HK-2 (cell line): ENCODE measurements around the gene CSNK1D.
"Not testable (repeated sequence)": the region's sequence is repeated elsewhere in the genome, so short reads cannot be mapped to it uniquely, and the experiment has no call there.

ENCODE experiments used
- DNase-seq: peaks from one replicate; pipeline ENCODE4 v3.0.0-alpha.2; 2018; ENCODE audit not compliant: unreplicated experiment

Gene CSNK1D

DNA sequence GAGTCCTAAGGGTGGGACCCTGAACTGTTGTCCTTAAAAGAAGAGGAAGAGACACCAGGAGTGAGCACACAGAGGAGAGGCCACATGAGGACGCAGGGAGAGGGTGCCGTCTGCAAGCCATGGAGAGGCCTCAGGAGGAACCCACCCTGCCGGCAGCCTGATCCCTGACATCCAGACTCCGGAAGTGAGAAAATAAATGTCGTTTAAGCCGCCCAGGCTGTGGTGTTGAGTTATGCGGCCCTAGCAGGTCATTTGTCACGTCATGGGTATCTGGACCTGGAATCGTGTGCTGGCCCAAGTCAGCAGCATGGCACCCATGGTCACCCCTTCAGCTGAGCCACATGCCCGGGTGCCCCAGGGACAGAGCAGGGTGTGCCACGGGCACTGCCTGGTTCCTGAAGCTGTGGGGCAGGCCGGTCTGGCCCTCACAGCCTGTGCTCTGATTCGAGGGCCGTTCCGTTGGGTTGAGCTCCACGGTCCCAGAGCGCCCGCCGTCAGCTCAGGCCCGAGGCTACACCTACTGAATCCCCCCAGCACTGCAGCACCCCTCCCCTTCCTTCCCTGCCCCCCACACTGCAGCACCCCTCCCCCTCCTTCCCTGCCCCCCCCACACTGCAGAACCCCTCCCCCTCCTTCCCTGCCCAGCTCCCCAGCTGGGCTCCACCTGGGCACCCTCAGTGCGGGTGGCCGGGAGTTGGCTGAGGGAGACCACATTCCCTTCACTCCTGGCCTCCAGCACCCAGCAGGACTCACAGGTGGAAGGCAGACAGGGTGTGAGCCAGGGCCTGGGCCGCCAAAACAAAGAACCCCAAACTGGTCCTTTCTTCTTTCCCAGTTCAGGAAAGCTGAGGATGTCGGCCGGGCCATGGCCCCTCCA lies 58.2 kb downstream of the CSNK1D start:
- DNase-seq, result peak; percentile 28

DNA sequence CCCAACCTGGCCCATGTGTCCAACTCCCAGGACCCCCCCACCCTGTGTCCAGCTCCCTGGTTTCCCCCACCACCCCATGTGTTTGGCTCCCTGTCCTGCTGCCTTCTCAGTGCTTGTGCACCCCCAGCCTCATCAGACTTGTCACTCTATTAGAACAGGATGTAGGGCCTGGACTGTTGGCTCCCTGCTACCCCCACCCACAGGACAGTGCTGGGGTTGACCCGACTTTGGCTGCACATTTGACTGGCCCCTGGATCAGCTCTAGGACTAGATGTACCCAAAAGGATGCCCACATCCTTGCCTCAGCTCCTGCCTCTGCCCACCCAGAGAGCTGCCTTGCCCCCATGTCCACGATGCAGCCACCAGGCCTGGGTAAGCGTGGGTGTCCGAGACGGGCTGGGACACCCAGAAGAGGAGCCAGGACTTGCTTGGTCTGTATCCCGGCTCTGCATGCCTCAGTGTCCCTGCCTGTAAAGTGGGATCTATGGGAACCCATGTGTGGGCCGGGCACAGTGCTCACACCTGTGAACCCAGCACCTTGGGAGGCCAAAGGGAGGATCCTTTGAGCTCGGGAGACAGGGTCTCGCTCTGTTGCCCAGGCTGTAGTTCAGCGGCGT lies 59.4 kb downstream of the CSNK1D start:
- peak; percentile 17 for DNase-seq

DNA sequence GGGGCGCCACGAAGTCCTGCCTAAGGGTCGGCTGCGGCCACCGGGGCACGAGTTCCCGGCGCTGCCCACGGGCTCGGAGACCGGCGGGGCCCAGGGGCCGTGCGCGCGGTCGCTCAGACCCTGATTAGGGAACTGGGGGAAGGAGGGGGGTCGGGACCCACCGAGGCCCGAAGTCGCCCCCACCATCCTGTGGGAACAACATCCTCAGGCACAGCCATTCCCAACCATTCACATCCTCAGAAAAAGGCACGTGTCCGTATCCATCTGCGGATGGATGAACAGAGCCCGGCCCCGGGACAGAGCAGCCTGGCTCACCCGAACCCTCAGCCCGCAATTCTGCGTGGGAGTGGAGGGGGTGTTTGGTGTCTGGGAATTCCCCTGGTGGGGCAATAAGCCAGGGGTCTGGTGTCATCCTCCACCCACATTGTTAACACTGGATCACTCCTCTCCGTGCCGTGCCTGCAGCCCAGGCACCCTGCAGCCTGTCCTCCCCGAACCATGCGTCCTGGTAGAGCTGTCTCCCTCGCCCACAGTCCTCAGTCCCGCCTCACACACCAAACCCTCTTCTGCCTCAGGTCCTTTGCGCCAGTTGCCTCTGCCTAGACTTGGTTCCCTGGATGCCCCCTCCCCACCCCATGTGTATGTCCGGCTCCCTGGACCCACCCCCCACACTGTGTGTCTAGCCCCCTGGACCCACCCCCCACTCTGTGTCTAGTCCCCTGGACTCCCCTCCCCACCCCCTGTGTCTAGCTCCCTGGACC lies 60.1 kb downstream of the CSNK1D start:
- DNase-seq, result peak; percentile 80

DNA sequence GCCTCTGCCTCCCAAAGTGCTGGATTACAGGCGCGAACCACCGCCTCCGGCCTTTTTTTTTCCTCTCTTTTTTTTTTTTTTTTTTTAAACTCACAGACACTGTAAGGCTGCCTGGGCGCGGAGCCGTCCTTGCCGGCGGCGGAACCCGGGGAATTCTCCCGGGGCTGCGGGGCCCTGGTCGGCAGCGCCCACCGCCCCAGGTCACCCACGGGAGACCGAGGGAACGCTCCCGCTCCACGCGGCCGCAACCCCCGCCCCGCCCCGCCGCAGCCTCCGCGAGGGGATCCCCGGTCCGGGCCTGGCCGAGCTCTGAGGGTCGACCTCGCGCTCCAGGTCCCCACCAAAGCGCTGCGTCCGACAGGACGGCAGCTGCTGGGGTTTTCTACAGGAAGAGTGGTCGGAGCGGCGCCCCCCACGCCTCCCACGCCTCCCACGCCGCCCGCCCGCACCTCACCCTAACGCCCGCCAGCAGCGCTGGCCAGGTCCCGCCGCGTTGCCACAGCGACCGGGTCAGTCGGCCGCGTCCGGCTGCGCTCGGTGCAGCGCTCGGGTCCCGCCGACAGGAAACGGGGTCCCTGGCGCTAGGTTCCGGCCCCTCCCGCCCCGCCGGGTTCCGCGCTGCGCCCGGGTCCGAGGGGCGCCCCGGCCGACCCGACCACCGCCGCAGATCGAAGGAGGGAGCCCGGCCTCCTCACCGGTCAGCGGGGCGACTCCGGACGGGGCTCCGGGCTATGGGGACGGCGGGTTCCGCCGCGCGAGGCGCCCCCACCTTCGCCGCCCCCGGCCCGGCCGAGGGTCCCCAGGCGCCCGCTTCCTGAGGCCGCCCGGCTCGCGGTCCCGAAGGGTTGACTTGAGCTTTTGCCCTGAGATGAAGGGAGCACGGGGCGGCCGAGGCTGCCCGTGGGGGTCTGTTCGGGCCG lies 60.9 kb downstream of the CSNK1D start, which contains the start of gene CCDC57:
Gene CCDC57, minus strand, starts transcription at position 512 of the 920 bp plus-strand sequence. CDS start 10,898 bp downstream, outside the sequence.
- peak; percentile 83 for DNase-seq

DNA sequence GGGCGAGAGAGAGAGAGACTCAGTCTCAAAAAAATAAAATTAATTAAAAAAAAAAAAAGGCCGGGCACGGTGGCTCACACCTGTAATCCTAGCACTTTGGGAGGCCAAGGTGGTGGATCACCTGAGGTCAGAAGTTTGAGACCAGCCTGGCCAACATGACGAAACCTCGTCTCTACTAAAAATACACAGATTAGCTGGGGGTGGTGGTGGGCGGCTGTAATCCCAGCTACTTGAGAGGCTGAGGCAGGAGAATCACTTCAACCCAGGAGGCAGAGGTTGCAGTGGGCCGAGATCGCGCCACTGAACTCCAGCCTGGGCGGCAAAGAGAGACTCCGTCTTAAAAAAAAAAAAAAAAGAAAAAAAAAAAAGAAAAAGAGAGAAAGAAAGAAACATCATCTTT lies 62.8 kb downstream of the CSNK1D start:
- not testable (repeated sequence) for DNase-seq

DNA sequence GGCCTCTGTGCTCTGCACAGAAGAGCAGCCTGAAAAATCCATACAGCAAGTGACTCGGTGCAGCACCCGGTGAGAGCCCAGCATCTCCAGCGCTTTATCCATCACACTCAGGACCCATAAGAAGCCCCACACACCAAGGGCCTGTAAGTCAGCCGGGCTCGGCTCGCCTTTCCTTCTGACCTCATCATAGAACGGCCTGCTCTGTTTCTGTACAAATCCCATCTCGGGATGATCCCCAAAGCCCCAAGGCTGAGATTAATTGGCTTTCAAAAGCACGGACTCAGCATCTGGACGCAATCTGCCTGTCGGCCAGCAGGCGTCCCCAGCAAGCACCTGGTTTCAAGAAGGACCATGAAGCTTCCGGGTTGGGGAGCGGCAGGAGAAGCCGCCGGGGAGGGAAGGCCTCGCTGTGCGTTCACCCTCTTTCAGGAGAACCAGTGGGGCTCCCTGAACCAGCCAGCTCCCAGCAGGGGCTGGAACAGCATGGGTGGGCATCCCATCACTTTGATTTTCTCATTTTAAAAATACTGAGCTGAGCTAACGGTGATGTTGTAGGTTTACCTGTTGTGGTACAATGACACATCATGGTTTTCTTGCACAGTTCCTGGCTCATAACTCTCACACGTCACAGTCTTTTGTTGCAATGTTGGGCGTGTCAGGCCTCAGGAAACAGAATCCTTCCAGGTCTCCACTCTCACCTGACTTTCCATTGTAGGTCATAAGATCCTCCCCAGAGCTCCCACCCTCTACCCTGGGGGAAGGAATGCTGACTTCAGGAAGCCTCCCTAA lies 67.6 kb downstream of the CSNK1D start:
- DNase-seq, result peak; percentile 81

DNA sequence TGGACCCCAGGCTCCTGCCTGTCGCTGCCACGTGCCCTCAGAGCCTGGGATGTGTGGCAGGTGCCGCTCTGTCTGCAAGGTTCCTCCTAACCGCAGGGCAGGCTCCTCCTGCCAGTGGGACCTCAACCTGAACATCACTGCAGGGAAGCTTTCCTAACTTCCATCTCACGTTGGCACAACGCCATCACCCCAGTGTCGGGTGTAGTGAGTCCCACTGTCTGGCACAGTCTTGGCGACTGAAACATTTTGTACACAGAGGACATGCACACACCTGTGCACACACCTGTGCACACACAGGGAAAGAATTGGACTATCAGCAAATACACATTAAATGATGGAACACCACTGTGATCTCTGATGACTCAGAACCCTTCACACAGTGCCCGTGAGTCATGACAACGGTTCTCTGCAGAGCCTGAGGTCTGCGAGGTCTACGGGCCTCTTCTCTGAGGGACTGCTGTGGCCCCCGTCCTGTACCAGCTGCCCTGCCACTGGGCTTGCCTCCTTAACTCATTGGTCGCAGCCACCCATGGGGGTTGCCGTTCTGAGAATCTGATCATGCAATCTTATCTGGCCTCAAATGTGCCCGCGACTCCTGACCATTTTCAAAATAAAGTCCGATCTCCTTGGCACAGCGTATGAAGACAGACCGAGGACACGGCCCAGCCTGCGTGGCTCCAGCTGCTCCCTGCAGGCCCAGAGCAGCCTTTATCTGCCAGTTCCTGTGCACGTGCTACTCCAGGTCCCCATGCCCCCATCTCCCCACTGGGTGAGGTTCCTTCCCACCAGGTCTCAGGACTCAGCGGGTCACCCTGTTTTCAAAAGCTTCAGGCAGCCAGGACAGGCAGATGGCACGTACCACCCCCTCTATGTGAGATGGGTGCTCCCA lies 68.4 kb downstream of the CSNK1D start:
- DNase-seq, result peak; percentile 66

DNA sequence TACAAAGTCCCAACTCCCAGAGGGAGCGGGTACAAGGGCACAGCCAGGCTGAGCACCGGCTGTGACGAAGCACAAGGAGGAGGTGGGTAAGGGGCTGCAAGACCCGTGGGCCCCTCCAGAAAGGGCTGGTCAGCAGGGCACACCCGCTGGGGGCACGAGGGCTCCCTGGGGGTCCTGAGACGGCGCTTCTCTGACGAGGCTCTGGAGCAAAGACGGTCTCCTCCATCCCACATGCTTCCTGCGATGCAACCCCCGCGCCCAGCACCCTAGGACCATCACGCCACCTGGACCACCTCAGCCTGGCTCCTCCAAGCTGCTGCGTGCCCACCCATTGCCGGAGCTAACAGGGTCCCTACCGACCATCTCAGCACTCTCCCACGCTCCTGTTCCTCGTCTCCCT lies 69.6 kb downstream of the CSNK1D start:
- no peak for DNase-seq

DNA sequence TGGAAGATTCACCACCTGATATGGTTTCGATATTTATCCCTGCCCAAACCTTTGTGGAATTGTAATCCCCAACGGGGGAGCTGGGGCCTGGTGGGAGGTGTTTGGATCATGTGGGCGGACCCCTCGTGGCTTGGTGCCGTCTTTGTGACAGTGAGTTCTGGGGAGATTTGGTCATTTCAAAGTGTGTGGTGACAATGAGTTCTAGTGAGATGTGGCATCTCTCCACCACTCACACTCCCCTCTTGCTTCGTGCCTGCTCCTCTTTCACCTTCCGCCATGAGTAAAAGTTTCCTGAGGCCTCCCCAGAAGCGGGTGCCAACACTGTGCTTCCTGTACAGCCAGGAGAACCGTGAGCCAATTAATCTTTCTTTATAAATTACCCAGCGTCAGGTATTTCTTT lies 70.5 kb downstream of the CSNK1D start:
- no peak for DNase-seq

DNA sequence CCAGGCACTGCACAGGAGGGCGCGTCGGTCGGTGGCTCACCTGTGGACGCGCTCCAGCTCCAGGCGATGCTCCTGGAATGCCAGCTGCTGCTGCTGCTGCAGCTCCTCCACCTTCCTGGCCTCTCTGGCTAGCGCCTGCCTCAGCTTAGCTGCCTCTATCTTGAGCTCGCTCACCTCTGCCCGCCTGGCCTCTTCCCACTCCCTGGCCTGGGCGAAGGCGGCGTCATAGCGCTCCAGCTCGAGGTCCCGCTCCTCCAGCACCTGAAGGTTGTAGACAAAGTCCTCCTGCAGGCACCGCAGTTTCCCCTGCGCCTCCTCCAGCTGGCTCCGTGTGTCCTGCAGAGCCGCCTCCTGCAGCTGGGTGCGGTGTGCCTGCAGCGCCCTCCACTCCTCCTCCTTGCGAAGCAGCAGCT lies 72.0 kb downstream of the CSNK1D start:
- no peak for DNase-seq

DNA sequence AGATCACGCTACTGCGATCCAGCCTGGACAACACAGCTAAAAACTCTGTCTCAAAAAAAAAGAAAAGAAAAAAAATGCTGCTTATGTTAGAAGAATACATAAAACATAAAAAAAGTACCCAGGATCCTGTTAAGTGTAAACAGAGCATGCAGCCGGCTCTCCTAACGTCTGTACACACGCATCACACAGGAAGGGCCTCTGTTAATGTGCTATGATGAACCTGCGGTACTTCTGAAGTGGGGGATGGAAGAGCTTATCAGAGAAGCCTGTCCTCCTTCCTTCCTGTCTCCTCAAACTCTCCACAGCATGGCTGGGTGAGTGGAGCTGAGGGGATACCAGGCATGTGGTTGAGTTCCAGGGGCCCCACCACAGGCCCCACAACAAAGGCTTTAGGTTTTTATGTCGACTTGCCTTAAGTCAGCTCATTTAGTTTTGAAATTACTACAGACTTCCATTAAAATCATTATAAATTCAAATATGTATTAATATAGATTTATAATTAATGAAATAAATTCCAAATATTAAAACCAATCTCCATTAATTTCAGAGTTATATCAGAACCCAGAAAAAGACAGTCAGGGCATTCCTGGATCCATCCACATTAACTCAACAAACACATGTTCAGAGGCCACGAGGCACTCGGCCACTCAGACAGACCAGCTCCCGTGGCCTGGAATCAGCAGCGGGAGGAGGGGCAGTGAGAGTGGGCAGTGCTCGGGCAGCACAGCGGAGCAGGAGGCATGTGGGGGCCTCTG lies 72.6 kb downstream of the CSNK1D start:
- no peak for DNase-seq

DNA sequence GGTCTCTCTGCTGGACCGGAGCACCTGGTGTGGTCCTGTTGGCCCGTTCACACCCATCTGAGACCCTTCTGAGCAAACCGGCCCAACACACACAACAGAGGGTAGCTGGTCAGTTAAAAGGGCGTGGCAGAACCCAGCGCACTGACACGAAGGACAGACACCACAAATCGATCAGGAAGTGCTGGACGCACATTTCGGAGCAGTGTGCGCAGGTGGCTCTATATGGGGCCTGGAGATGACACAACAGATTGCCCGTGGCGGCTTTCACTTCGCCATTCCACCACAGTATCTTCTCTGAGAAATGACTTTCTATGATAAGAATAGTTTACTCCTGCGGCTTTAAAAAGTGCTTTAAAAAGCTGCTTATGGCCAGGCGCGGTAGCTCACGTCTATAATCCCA lies 73.4 kb downstream of the CSNK1D start:
- DNase-seq, result no peak

DNA sequence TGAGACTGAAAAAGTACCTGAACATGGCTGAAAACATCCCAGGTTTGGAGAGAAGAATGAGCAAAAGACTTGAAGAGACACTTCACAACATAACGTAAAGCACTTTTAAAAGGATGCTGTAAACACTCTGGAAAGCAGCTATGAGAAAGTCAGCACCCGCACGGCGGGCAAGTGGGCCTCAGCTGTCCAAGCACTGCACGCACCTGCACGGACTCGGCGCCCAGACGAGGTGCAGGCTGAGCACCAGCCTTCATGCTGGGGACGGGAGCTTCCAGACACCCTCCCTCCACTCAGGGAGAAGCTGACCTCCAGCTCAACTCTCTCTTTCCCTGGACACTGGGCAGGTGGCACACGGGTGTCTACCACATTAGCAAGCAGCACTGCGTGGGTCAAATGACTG lies 74.0 kb downstream of the CSNK1D start:
- no peak for DNase-seq

DNA sequence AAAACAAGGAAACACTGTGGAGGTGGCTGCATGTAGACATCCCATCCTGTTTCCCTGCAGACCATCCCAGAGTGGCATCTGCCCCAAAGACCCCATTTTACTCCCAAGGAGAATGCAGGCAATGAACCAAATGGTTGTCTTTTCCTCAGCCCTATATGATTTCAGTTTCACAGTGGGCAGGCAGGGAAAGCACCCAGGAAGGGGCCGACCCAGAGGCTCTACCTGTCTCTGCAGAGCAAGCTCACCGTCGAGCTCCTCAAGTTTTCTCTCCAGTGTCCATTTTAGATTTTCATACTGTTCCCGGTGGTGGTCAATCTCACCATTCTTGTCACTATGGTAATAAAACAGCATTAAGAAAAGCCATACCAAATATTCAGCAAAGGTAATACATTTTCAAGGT lies 75.4 kb downstream of the CSNK1D start:
- no peak for DNase-seq

DNA sequence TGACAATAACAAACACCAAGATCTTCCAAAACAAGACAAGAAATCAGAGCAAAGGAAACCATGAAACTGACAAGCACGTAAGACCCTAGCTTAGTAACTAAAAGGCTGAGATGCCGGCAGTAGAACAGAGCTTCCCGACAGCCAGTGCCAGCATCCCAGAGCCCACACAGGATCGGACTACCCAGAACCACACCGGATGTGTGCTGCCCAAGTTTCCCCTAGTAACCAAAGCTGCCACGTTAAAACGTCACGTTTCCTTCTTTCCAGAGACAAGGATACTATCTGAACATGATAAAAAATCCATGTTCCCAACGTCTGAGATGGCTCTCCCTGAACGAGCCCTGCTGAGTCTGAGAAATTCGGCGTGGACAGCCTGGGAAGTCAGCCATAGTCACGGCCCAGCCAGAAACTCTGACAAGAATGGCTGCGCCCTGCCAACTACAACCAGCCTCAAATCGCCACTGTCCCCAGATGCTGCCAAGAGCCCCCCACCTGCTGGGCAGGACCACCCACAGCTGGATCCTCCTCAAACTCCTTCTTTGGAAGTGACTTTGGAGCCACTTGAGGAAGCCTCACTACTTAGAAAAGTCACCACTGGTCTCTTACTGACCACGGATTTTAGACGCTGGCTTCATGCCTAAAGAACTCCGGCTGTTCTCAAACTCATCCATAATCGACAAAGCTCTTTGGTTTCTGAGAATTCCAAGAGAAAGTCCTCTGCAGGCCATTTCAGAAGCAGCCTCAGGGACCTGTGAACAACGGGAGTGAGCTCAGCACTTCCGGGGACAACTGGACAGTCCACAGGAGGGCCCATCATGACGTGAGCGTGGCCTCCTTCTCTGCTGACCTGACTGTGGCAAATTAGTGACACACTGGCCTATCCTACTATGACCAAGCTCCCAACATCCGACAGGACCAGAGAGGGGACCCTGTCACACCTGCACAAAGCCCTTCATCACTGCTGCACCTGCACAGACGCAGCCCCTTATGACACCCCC lies 77.5 kb downstream of the CSNK1D start:
- no peak for DNase-seq

DNA sequence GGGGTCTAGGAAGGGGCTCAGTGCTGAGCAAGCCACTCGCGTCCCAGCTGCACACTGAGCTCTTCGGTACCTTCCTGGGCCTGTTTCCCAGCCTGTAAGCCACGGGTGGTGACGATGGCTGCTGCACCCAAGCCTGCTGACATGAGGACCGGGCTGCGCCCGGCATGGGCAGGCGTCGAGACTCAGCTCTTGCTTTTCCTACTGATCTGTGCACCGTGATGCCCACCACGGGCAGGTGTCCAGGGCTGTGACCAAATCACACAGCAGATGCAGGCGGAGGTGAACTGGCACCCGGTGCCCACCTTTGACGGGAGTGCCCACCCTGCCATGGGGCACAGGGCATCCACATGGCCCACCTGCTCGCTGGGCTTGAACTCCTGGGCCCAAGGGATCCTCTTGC lies 78.7 kb downstream of the CSNK1D start:
- DNase-seq, result no peak

DNA sequence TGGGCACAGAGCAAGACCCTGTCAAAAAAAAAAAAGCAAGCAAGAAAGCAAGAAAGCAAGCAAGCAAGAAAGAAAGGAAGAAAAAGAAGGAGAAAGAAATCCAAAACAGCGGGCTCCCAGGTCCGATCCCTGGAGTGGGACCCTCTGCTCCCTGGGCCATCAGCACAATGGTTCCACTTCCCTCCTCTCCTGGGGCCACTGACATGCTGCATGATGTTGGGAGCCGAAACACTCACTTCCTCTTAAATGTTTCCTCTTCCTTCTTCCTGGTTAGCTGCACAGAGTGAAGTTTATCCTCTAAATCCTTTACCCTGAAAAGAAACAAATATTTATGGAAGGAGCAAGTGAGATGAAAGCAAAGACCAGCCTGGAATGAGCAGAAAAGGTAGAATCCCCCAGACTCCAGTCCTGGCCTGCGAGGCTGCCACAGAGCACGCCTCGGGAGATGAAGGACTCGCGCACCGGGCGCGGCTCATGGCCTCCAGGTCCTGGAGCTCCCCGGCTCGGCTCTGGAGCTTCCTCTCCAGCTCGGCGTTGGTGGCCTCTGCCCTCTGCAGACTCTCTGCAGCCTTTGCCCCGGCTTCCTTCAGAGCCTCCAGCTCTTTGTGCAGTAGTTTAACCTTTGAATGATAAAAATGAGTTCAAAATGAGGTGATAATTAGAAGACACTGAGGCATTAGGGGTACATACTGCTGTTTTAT lies 79.8 kb downstream of the CSNK1D start:
- no peak for DNase-seq
